HEK293 (cell line): ENCODE data around the gene TRMU.

Experiments
- CTCF ChIA-PET: fragments of 350-600 bp; formaldehyde crosslinking; extraction: SDS; loops from one replicate; lab custom pipeline; 2021; ENCODE audit warnings: antibody characterized with exemption; lab: Yijun Ruan, JAX
- POLR2A ChIA-PET: fragments of 300-600 bp; formaldehyde crosslinking; extraction: SDS; loops from one replicate; lab custom pipeline; 2020; ENCODE audit warnings: antibody characterized with exemption, inconsistent platforms; lab: Yijun Ruan, JAX
- H3K27ac ChIP-seq: fragments of 200-500 bp; sonication (Bioruptor generic); 2 replicates; pipeline ENCODE4 v1.5.1; 2014; ENCODE audit warnings: low read depth, low read length, control low read depth, inconsistent platforms; ENCODE audit errors: extremely low read depth
- H3K36me3 ChIP-seq, 2 experiments: fragments of 200-500 bp in 1 of 2; sonication (Bioruptor generic) in 1 of 2; 1 replicate in 1 of 2; 2 replicates in 1 of 2; pipeline ENCODE4 v1.5.1; 2014 to 2017; ENCODE audit warnings: inconsistent platforms in 2 of 2, low read length in 2 of 2; ENCODE audit not compliant: control insufficient read depth in 2 of 2, insufficient read depth in 1 of 2
- H3K4me1 ChIP-seq: fragments of 200-500 bp; sonication (Bioruptor generic); 2 replicates; pipeline ENCODE4 v1.5.1; 2014; ENCODE audit warnings: mild to moderate bottlenecking, low read length, inconsistent platforms; ENCODE audit not compliant: control insufficient read depth, insufficient read depth
- H3K4me3 ChIP-seq: 2 replicates; pipeline ENCODE4 v1.5.1; 2011; ENCODE audit warnings: low read depth, mild to moderate bottlenecking, control low read depth, low read length, moderate library complexity
- H3K9me3 ChIP-seq: fragments of 200-500 bp; sonication (Bioruptor generic); 2 replicates; pipeline ENCODE4 v1.5.1; 2014; ENCODE audit warnings: low read depth, low read length, inconsistent platforms; ENCODE audit not compliant: control insufficient read depth, insufficient read depth
- GLI4 ChIP-seq: fragments of 450-650 bp; formaldehyde crosslinking; IDR thresholded peaks from 2 replicates; pipeline ENCODE4 v1.5.1; 2016; ENCODE audit warnings: missing biosample characterization, missing genetic modification characterization
- PATZ1 ChIP-seq: fragments of 450-650 bp; formaldehyde crosslinking; IDR thresholded peaks from 2 replicates; pipeline ENCODE4 v1.5.1; 2016; ENCODE audit warnings: missing biosample characterization, missing genetic modification characterization
- PRDM4 ChIP-seq: fragments of 450-650 bp; formaldehyde crosslinking; IDR thresholded peaks from 2 replicates; pipeline ENCODE4 v1.5.1; 2017; ENCODE audit warnings: missing biosample characterization, missing genetic modification characterization
- SP3 ChIP-seq: fragments of 450-650 bp; formaldehyde crosslinking; IDR thresholded peaks from 2 replicates; pipeline ENCODE4 v1.5.1; 2016; ENCODE audit warnings: missing biosample characterization, missing genetic modification characterization
- YY2 ChIP-seq: fragments of 450-650 bp; formaldehyde crosslinking; IDR thresholded peaks from 2 replicates; pipeline ENCODE4 v1.5.1; 2016; ENCODE audit warnings: missing biosample characterization, missing genetic modification characterization
- ZBTB1 ChIP-seq: fragments of 450-650 bp; formaldehyde crosslinking; IDR thresholded peaks from 2 replicates; pipeline ENCODE4 v1.5.1; 2016; ENCODE audit warnings: missing biosample characterization, missing genetic modification characterization
- ZBTB17 ChIP-seq: fragments of 450-650 bp; formaldehyde crosslinking; IDR thresholded peaks from 2 replicates; pipeline ENCODE4 v1.5.1; 2016; ENCODE audit warnings: missing biosample characterization, missing genetic modification characterization
- ZEB2 ChIP-seq: fragments of 450-650 bp; formaldehyde crosslinking; IDR thresholded peaks from 2 replicates; pipeline ENCODE4 v1.5.1; 2016; ENCODE audit warnings: missing biosample characterization, missing genetic modification characterization
- ZFP37 ChIP-seq: fragments of 450-650 bp; formaldehyde crosslinking; IDR thresholded peaks from 2 replicates; pipeline ENCODE4 v1.5.1; 2016; ENCODE audit warnings: missing biosample characterization, missing genetic modification characterization
- ZNF157 ChIP-seq: fragments of 450-650 bp; formaldehyde crosslinking; IDR thresholded peaks from 2 replicates; pipeline ENCODE4 v1.5.1; 2016; ENCODE audit warnings: missing biosample characterization, missing genetic modification characterization
- ZNF202 ChIP-seq: fragments of 450-650 bp; formaldehyde crosslinking; IDR thresholded peaks from 2 replicates; pipeline ENCODE4 v1.5.1; 2016; ENCODE audit warnings: missing biosample characterization, missing genetic modification characterization, borderline replicate concordance
- ZNF211 ChIP-seq: fragments of 450-650 bp; formaldehyde crosslinking; IDR thresholded peaks from 2 replicates; pipeline ENCODE4 v1.5.1; 2016; ENCODE audit warnings: low read depth, missing biosample characterization, missing genetic modification characterization
- ZNF23 ChIP-seq: fragments of 450-650 bp; formaldehyde crosslinking; IDR thresholded peaks from 2 replicates; pipeline ENCODE4 v1.5.1; 2016; ENCODE audit warnings: missing biosample characterization, missing genetic modification characterization, borderline replicate concordance
- ZNF292 ChIP-seq: fragments of 450-650 bp; formaldehyde crosslinking; IDR thresholded peaks from 2 replicates; pipeline ENCODE4 v1.5.1; 2016; ENCODE audit warnings: low read depth, missing biosample characterization, missing genetic modification characterization, borderline replicate concordance
- ZNF341 ChIP-seq: fragments of 450-650 bp; formaldehyde crosslinking; IDR thresholded peaks from 2 replicates; pipeline ENCODE4; 2016; ENCODE audit warnings: low read depth, missing biosample characterization, missing genetic modification characterization
- ZNF488 ChIP-seq: fragments of 450-650 bp; formaldehyde crosslinking; IDR thresholded peaks from 2 replicates; pipeline ENCODE4 v1.5.1; 2016; ENCODE audit warnings: missing biosample characterization, missing genetic modification characterization
- ZNF514 ChIP-seq: fragments of 450-650 bp; formaldehyde crosslinking; IDR thresholded peaks from 2 replicates; pipeline ENCODE4 v1.5.1; 2016; ENCODE audit warnings: missing biosample characterization, missing genetic modification characterization
- ZNF521 ChIP-seq: fragments of 450-650 bp; formaldehyde crosslinking; IDR thresholded peaks from 2 replicates; pipeline ENCODE4 v1.5.1; 2017; ENCODE audit warnings: missing biosample characterization, mild to moderate bottlenecking, missing genetic modification characterization
- ZNF560 ChIP-seq: fragments of 450-650 bp; formaldehyde crosslinking; IDR thresholded peaks from 2 replicates; pipeline ENCODE4 v1.5.1; 2017; ENCODE audit warnings: missing biosample characterization, missing genetic modification characterization, borderline replicate concordance
- ZNF645 ChIP-seq: fragments of 450-650 bp; formaldehyde crosslinking; IDR thresholded peaks from 2 replicates; pipeline ENCODE4; 2016; ENCODE audit warnings: missing biosample characterization, missing genetic modification characterization
- ZNF660 ChIP-seq: fragments of 450-650 bp; IDR thresholded peaks from 2 replicates; pipeline ENCODE4 v1.5.1; 2018; ENCODE audit warnings: missing biosample characterization, mild to moderate bottlenecking, missing genetic modification characterization
- ZNF843 ChIP-seq: fragments of 450-650 bp; formaldehyde crosslinking; IDR thresholded peaks from 2 replicates; pipeline ENCODE4 v1.5.1; 2016; ENCODE audit warnings: missing biosample characterization, missing genetic modification characterization
- ZSCAN16 ChIP-seq: fragments of 450-650 bp; formaldehyde crosslinking; IDR thresholded peaks from 2 replicates; pipeline ENCODE4 v1.5.1; 2016; ENCODE audit warnings: missing biosample characterization, missing genetic modification characterization
- ZSCAN18 ChIP-seq: fragments of 450-650 bp; formaldehyde crosslinking; IDR thresholded peaks from 2 replicates; pipeline ENCODE4 v1.5.1; 2016; ENCODE audit warnings: missing biosample characterization, missing genetic modification characterization
- ZSCAN4 ChIP-seq: fragments of 450-650 bp; formaldehyde crosslinking; IDR thresholded peaks from 2 replicates; pipeline ENCODE4 v1.5.1; 2017; ENCODE audit warnings: missing biosample characterization, missing genetic modification characterization

TRMU gene

GRCh38 chr22:46335201-46336118, at the start of gene TRMU:
TSS of gene TRMU (plus strand) at chr22:46335714. CDS start at chr22:46335765, 51 bp downstream.
- Histone ChIP-seq H3K9me3 (no peaks in the 10 kb centered on the region), H3K4me3 (peak within 1 kb of the TSS; percentile 96), H3K36me3 (peaks cover 39 to 69% of the 10 kb centered on the region in 2 experiments), H3K27ac (peak within 1 kb of the TSS; percentile 92), H3K4me1 (peaks cover 5% of the 10 kb centered on the region)
- CTCF ChIA-PET, result interaction anchor here (1.3 to 1.6 kb wide), 4 partner anchors 8 to 341 kb away, joined by 3 to 4 read pairs (median 4); no protein-coding TSS in a partner anchor
- POLR2A ChIA-PET, result interaction anchor here (0.5 to 2.2 kb wide), 12 partner anchors 10 to 220 kb away, joined by 3 to 17 read pairs (median 3); partner anchors contain the start of genes GTSE1 and TTC38
- TF ChIP-seq ZNF341, result no peak
- TF ChIP-seq YY2 (tag by site-specific recombination), result 0 out of 2 replicates have a peak, but pooled peaks have one; percentile 59
- TF ChIP-seq PATZ1 (tag by site-specific recombination), result peak; percentile 89
- TF ChIP-seq ZNF292 (tag by site-specific recombination), result no peak
- TF ChIP-seq ZNF660 (tag by site-specific recombination), result peak; percentile 64; the same call in 1 of the 2 replicates
- no peak for TF ChIP-seq ZNF202 (tag by site-specific recombination)
- TF ChIP-seq ZNF488 (tag by site-specific recombination), result no peak
- TF ChIP-seq ZEB2, result no peak; the same call in 1 of the 2 replicates
- TF ChIP-seq ZNF514, result no peak
- TF ChIP-seq ZNF843 (tag by site-specific recombination), result no peak
- no peak for TF ChIP-seq ZSCAN4
- TF ChIP-seq ZNF23 (tag by site-specific recombination), result no peak
- TF ChIP-seq ZNF560, result no peak
- peak; percentile 47; the same call in 1 of the 2 replicates for TF ChIP-seq PRDM4 (tag by site-specific recombination)
- no peak for TF ChIP-seq ZNF521 (tag by site-specific recombination)
- peak; percentile 66; the same call in 1 of the 2 replicates for TF ChIP-seq GLI4 (tag by site-specific recombination)
- peak; percentile 63; the same call in 1 of the 2 replicates for TF ChIP-seq ZSCAN16
- TF ChIP-seq ZBTB1 (tag by site-specific recombination), result no peak
- no peak for TF ChIP-seq ZNF645 (tag by site-specific recombination)
- TF ChIP-seq ZNF157, result no peak
- peak; percentile 68; the same call in 1 of the 2 replicates for TF ChIP-seq ZFP37 (tag by site-specific recombination)
- TF ChIP-seq SP3 (tag by site-specific recombination), result peak; percentile 77; the same call in 1 of the 2 replicates
- TF ChIP-seq ZNF211 (tag by site-specific recombination), result no peak
- TF ChIP-seq ZBTB17 (tag by site-specific recombination), result peak; percentile 39
- TF ChIP-seq ZSCAN18 (tag by site-specific recombination), result 0 out of 2 replicates have a peak, but pooled peaks have one; percentile 64
